ENCODE measurements around the gene OBP2B. TPM values are rescaled to one million over a fixed set of nuclear protein-coding genes. Genes with fewer than 3 reads are reported as not detected.
A peak's percentile ranks its signal among the peaks of the same experiment; 100 is the strongest.

Gene OBP2B
- total and polyA plus RNA-seq, 9 of the 15 experiments (the other 6 are each of a cell fraction or from before 2014, with no cell fraction given): not detected

- Histone ChIP-seq H3K79me2 (ENCODE audit: control insufficient read depth, insufficient read depth, low read length) (no peaks in the 10 kb centered on the region), H3K27ac (ENCODE audit: extremely low read depth, low read depth, low read length) (no peak overlapping the region), H3K27me3 (ENCODE audit: control insufficient read depth in 2 of 2, insufficient read depth in 2 of 2, low read length in 2 of 2) (peaks cover 49 to 85% of the 10 kb centered on the region in 2 experiments), H3K36me3 (ENCODE audit: control insufficient read depth, insufficient read depth, low read length) (no peaks in the 10 kb centered on the region), H4K20me1 (replicated peaks; ENCODE audit: control insufficient read depth, insufficient read depth, low read length) (no peaks in the 10 kb centered on the region; the same call in 1 of the 2 replicates), H3K9me3 (replicated peaks; ENCODE audit: control insufficient read depth, insufficient read depth, low read depth, low read length) (no peaks in the 10 kb centered on the region), H3K4me1 (replicated peaks in 1 of 2; ENCODE audit: control insufficient read depth in 2 of 2, insufficient read depth in 2 of 2, low read length in 2 of 2) (peaks cover 0 to 22% of the 10 kb centered on the region in 2 experiments; a peak in 2 of 5 replicates), H3K4me3 (no peak overlapping the region), H3K9ac (ENCODE audit: insufficient read depth in 1 of 2, low read depth in 2 of 2, low read length in 2 of 2) (peak overlapping the region in 1 of 2 experiments; percentile 35; a peak in 1 of 4 replicates), H3K9me1 (ENCODE audit: control insufficient read depth, insufficient read depth, low read length) (no peaks in the 10 kb centered on the region), H2AFZ (ENCODE audit: low read depth, low read length) (no peak overlapping the region), H3K4me2 (ENCODE audit: insufficient read depth, low read length) (no peak overlapping the region)
- DNase-seq (ENCODE audit: extremely low read depth in 1 of 4, low spot score in 3 of 4): no peak
- no peak for ATAC-seq
- no peak for FAIRE-seq
- POLR2A ChIA-PET: interaction anchor here (0.6 to 1.1 kb wide), 4 partner anchors 10 to 253 kb away, joined by 3 to 4 read pairs (median 3); no protein-coding TSS in a partner anchor
- under 1% methylated on average over 11 of the region's 11 CpGs for WGBS (ENCODE audit: insufficient coverage, low coverage, missing lambda C conversion rate)
- no TSS peak for BruUV-seq (replicated peaks)
- CTCF ChIA-PET (ENCODE audit: low intra/inter-chr PET ratio): no interaction called here
- intact Hi-C loops (cut with micrococcal nuclease) (no loop called here), in situ Hi-C loops (cut with MboI) (no loop called here)
- TF ChIP-seq TCF7L2 (IDR thresholded peaks at IDR 0.05; ENCODE audit: low read depth, low read length) (no peak), HBP1 (CRISPR knock-in tag; IDR thresholded peaks at IDR 0.05) (no peak), POLR3G (IDR thresholded peaks at IDR 0.05; ENCODE audit: extremely low read depth, insufficient read length, insufficient replicate concordance) (no peak)
Measured at GRCh38 chr9:133202145-133202513, 6.9 kb downstream of the OBP2B start.

Measured in K562 (cell line).